IPS-20b (cell line): ENCODE results near the gene KCTD12.

ENCODE experiments used
- H3K27ac ChIP-seq: one replicate; pipeline ENCODE4 v1.5.1; 2013; ENCODE audit warnings: low read length
- H3K27me3 ChIP-seq: 2 replicates; pipeline ENCODE4 v1.6.1; 2013; ENCODE audit warnings: mild to moderate bottlenecking, low read length, inconsistent platforms; ENCODE audit not compliant: insufficient read depth
- H3K36me3 ChIP-seq: 2 replicates; pipeline ENCODE4 v1.6.1; 2013; ENCODE audit warnings: low read depth, mild to moderate bottlenecking, inconsistent platforms, low read length, moderate library complexity; ENCODE audit not compliant: insufficient read depth
- H3K4me1 ChIP-seq: 2 replicates; pipeline ENCODE4 v1.6.1; 2013; ENCODE audit warnings: mild to moderate bottlenecking, control low read depth, inconsistent platforms, low read length, moderate library complexity; ENCODE audit not compliant: insufficient read depth
- H3K4me3 ChIP-seq: 2 replicates; pipeline ENCODE4 v1.5.1; 2013; ENCODE audit warnings: mild to moderate bottlenecking, low read length, inconsistent platforms
- H3K9ac ChIP-seq: 2 replicates; pipeline ENCODE4 v1.6.1; 2013; ENCODE audit warnings: low read depth, mild to moderate bottlenecking, inconsistent platforms, low read length, moderate library complexity
- H3K9me3 ChIP-seq: 2 replicates; pipeline ENCODE4 v1.6.1; 2013; ENCODE audit warnings: mild to moderate bottlenecking, low read depth, low read length, inconsistent platforms; ENCODE audit not compliant: insufficient read depth

Gene KCTD12

DNA sequence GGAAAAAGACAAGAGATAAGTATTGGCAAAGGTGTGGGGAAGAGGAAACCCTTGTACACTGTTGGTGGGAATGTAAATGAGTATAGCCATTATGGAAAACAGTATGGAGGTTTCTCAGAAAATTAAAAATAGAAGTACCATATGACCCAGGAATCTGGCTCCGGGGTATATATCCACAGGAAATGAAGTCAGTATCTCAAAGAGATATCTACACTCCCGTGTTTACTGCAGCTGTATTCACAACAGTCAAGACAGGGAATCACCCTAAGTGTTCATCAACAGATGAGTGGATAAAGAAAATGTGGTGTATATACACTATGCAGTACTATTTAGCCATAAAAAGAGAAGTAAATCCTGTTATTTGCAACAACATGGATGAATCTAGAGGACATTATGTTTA lies 13.5 kb downstream of the KCTD12 start:
- Histone ChIP-seq H3K36me3 (no peaks in the 10 kb centered on the region), H3K27ac (no peak overlapping the region), H3K4me1 (0 out of 2 replicates have a peak, but pooled peaks cover 5% of the 10 kb centered on the region), H3K9ac (no peak overlapping the region), H3K9me3 (no peaks in the 10 kb centered on the region), H3K27me3 (no peaks in the 10 kb centered on the region), H3K4me3 (no peak overlapping the region)

GRCh38 chr13:76871432-76871831 lies 14.8 kb downstream of the KCTD12 start:
- Histone ChIP-seq H3K9ac (no peak overlapping the region), H3K27ac (no peak overlapping the region), H3K9me3 (no peaks in the 10 kb centered on the region), H3K36me3 (no peaks in the 10 kb centered on the region), H3K4me3 (no peak overlapping the region), H3K27me3 (no peaks in the 10 kb centered on the region), H3K4me1 (0 out of 2 replicates have a peak, but pooled peaks cover 5% of the 10 kb centered on the region)

DNA sequence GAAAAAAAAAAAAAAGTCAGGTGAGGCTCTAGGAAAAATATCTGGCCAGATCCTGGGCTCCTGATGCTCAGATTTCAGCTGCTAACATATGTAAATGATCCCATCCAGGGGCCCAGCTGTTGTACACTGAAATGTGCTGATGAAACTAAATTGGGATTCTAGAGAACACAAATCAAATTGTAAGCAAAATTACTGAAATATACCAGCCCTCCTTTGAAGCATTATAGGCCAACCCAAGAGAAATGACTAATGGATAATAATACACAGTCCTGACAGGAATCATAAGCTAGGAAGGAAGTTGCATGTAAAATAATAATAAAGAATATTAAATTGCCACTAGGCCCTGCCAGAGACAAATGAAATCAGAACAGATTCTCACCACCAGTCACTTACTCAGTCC lies 17.8 kb downstream of the KCTD12 start:
- no peaks in the 10 kb centered on the region for H3K9me3 ChIP-seq
- no peak overlapping the region for H3K9ac ChIP-seq
- no peak overlapping the region for H3K27ac ChIP-seq
- H3K4me3 ChIP-seq, result no peak overlapping the region
- H3K27me3 ChIP-seq, result no peaks in the 10 kb centered on the region
- 0 out of 2 replicates have a peak, but pooled peaks cover 5% of the 10 kb centered on the region for H3K4me1 ChIP-seq
- no peaks in the 10 kb centered on the region for H3K36me3 ChIP-seq

DNA sequence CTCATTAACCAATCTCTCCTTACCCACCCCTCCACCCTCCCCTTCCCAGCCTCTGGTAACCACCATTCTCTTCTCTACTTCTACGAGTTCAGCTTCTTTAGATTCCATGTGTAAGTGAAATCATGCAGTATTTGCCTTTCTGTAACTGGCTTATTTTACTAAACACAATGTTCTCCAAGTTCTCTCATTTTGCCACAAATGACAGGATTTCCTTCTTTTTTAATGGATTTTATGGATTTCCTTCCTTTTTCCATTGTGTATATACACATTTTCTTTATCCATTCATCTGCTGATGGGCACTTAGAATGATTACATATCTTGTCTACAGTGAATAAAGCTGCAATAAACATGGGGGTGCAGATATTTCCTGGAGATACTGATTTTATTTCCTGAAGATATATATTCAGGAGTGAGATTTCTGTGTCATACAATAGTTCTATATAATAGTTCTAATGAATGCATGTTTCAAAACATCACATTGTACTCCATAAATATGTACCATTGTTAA lies 20.2 kb downstream of the KCTD12 start:
- H3K9ac ChIP-seq, result no peak overlapping the region
- H3K36me3 ChIP-seq, result no peaks in the 10 kb centered on the region
- H3K4me1 ChIP-seq, result 0 out of 2 replicates have a peak, but pooled peaks cover 7% of the 10 kb centered on the region

DNA sequence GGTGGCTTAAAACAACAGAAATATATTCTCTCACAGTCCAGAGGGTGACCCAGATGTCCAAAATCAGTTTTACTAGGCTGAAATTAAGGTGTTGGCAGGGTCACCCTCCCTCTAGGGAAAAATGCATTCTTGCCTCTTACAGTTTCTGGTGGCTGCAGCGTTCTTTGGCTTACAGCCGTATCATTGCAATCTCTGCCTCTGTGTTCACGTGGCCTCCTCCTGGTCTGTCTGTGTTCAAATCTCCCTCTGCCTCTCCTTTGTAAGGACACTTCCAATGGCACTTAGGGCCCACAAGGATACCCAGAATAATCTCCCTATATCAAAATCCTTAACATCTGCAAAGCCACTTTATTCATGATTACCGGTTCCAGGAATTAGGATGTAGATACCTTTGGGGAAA lies 21.1 kb downstream of the KCTD12 start:
- Histone ChIP-seq H3K36me3 (no peaks in the 10 kb centered on the region), H3K4me1 (0 out of 2 replicates have a peak, but pooled peaks cover 7% of the 10 kb centered on the region), H3K9me3 (no peaks in the 10 kb centered on the region), H3K27me3 (no peaks in the 10 kb centered on the region), H3K9ac (no peak overlapping the region), H3K4me3 (no peak overlapping the region), H3K27ac (no peak overlapping the region)

More for the DNA sequence above, 20.2 kb downstream of the KCTD12 start:
- Histone ChIP-seq H3K27ac (no peak overlapping the region), H3K27me3 (no peaks in the 10 kb centered on the region), H3K9me3 (no peaks in the 10 kb centered on the region), H3K4me3 (no peak overlapping the region)

DNA sequence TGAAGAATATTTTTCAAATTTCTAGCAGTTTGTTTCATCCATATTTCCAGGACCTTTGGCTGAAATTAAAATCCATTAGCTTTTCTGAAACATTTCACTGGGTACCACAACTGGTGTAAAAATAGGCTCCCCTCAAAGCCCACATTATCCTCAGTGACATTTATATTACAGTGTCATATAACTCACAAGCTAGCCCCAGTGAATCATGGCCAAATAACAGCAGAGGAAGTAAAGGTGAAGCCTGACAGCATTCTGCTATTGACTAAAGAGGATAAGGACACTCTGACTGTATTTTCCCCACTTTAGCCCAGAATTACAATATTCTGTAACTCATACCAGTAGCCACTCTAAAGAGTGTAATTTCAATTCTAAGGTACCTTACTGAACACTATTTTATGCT lies 21.9 kb downstream of the KCTD12 start:
- Histone ChIP-seq H3K9me3 (no peaks in the 10 kb centered on the region), H3K4me1 (0 out of 2 replicates have a peak, but pooled peaks cover 7% of the 10 kb centered on the region), H3K9ac (no peak overlapping the region), H3K36me3 (no peaks in the 10 kb centered on the region), H3K27me3 (no peaks in the 10 kb centered on the region), H3K4me3 (no peak overlapping the region), H3K27ac (no peak overlapping the region)

DNA sequence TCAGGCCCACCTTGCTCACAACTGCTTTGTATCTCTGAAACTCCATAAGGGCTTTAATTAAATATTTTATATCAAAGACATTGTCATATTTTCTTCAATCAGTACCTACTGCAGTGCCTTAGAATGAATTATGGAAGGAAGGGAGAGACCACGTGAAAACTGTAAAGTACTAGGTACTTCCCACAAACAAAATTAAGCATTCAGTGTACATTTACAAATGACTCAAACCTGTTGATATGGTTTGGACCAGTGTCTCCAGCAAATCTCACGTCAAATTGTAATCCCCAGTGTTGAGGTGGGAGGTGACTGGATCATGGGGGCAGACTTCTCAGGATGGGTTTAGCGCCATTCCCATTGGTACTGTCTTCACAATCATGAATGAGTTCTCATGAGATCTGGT lies 23.2 kb downstream of the KCTD12 start:
- Histone ChIP-seq H3K27ac (no peak overlapping the region), H3K9me3 (no peaks in the 10 kb centered on the region), H3K36me3 (no peaks in the 10 kb centered on the region), H3K27me3 (no peaks in the 10 kb centered on the region), H3K4me1 (0 out of 2 replicates have a peak, but pooled peaks cover 3% of the 10 kb centered on the region), H3K9ac (no peak overlapping the region), H3K4me3 (no peak overlapping the region)

DNA sequence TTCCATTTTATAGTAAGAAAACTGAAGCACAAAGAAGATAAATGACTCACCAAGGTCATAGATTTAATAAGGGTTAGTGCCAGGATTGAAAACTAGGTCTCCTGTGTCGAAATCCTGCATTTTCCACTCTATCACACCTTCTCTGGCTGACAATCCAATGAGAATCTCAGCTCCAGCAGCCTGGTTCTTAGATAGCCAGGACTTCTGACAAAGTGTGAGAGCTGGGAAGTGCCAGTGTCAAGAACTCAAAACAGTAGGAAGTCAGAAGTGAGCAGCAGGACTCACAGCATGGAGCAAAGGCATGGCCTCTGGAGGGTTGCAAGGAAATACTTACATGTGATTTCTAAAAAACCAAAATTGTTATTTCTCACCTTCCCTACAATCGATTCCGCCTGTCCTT lies 24.3 kb downstream of the KCTD12 start:
- Histone ChIP-seq H3K9me3 (no peaks in the 10 kb centered on the region), H3K36me3 (no peaks in the 10 kb centered on the region), H3K9ac (no peak overlapping the region), H3K27me3 (no peaks in the 10 kb centered on the region), H3K27ac (no peak overlapping the region), H3K4me1 (0 out of 2 replicates have a peak, but pooled peaks cover 3% of the 10 kb centered on the region), H3K4me3 (no peak overlapping the region)

DNA sequence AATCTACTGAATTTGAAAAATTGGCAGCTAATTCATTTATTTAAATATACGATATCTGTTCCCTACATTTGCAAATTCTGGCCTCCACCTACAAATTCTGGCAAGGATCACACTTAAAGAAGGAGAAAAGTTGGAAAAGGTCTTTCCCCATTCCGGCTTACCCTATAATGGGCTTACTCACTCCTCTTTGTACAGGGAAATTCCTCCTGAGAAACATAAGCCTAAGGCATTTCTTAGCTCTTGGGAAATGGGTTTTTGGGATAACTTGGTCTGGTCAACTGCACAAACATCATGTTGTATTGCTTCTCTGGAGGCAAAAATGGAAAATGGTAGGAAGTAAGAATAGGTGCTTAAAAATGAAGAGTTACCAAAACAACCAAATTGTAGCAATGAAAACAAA lies 25.5 kb downstream of the KCTD12 start:
- H3K9me3 ChIP-seq, result no peaks in the 10 kb centered on the region
- H3K9ac ChIP-seq, result no peak overlapping the region
- H3K4me3 ChIP-seq, result no peak overlapping the region
- 0 out of 2 replicates have a peak, but pooled peaks cover 3% of the 10 kb centered on the region for H3K4me1 ChIP-seq
- no peak overlapping the region for H3K27ac ChIP-seq
- H3K27me3 ChIP-seq, result no peaks in the 10 kb centered on the region
- H3K36me3 ChIP-seq, result no peaks in the 10 kb centered on the region

DNA sequence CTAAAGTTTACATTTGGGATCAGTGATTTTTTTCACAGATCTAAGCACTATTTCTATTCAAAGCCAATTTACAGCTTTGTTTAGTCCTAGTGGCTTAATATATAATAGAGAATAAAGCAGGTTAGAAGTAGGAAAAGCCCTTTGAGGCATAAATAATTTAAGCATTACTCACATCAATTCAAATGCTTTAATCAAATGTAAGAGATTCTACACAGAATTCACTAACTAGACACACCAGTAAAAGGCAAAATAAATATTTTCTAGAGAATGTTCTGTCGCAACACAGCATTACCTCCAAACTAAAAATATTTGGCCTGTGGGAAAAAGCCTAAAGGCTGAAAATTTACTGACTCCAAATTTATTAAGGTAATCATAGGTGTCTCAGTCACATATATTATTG lies 31.3 kb downstream of the KCTD12 start:
- H3K27ac ChIP-seq, result no peak overlapping the region
- no peaks in the 10 kb centered on the region for H3K9me3 ChIP-seq
- no peak overlapping the region for H3K9ac ChIP-seq
- no peak overlapping the region for H3K4me3 ChIP-seq
- no peaks in the 10 kb centered on the region for H3K4me1 ChIP-seq
- H3K36me3 ChIP-seq, result no peaks in the 10 kb centered on the region
- H3K27me3 ChIP-seq, result no peaks in the 10 kb centered on the region

DNA sequence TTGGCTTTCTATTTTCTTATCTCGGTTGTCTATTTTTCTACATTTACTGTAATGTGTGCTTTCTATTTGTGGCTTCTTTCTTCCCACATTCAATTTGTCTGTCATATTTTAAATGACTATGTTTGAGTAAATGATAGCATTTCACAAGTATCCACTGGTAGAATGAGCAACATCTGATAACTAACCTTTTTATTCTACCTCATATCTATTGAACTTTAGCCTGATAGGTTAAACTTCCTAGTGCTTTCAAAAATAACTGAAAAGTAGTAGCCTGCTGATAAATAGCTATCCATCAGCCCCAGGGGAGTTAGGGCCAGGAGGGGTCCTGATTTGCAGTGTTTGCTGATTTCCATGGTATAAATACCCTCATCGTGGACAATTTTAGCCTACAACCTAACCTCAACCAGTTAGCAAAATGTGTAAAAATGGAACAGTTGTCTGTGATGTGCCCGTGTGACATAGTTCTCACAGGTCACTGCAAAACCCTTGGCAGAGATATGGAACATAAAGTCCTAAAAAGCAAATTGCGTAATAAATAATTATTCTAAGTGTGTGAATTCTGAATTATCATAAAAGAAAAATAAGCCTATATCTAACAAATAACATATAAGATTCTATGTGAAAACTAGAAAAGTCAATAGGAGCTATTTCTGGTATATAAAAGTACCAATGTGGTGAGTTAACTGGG lies 32.1 kb downstream of the KCTD12 start:
- H3K4me1 ChIP-seq, result no peaks in the 10 kb centered on the region
- no peak overlapping the region for H3K27ac ChIP-seq
- H3K27me3 ChIP-seq, result no peaks in the 10 kb centered on the region
- H3K9ac ChIP-seq, result no peak overlapping the region
- no peak overlapping the region for H3K4me3 ChIP-seq
- H3K36me3 ChIP-seq, result no peaks in the 10 kb centered on the region
- H3K9me3 ChIP-seq, result no peaks in the 10 kb centered on the region

GRCh38 chr13:76853481-76853880 lies 32.7 kb downstream of the KCTD12 start:
- no peaks in the 10 kb centered on the region for H3K4me1 ChIP-seq
- H3K4me3 ChIP-seq, result no peak overlapping the region
- H3K36me3 ChIP-seq, result no peaks in the 10 kb centered on the region
- no peak overlapping the region for H3K27ac ChIP-seq
- H3K9ac ChIP-seq, result no peak overlapping the region
- no peaks in the 10 kb centered on the region for H3K27me3 ChIP-seq
- H3K9me3 ChIP-seq, result no peaks in the 10 kb centered on the region
